Epithelial cell of esophagus (primary cell): ENCODE results near the gene SLC6A8.
A peak's percentile ranks its signal among the peaks of the same experiment; 100 is the strongest.

Experiments
- DNase-seq: peaks from one replicate; pipeline ENCODE4 v3.0.0; 2010; ENCODE audit warnings: low read depth
- H3K4me3 ChIP-seq: 2 replicates; pipeline ENCODE4 v1.5.1; 2011; ENCODE audit warnings: mild to moderate bottlenecking, low read length, control low read depth
- TF ChIP-seq, protein P1 (sequence below): IDR thresholded peaks from 2 replicates; pipeline ENCODE4 v1.5.1; 2011; ENCODE audit warnings: low read depth, mild to moderate bottlenecking, low read length, control low read depth, inconsistent platforms; ENCODE audit not compliant: insufficient read depth; ENCODE audit errors: missing control alignments

SLC6A8 gene

DNA sequence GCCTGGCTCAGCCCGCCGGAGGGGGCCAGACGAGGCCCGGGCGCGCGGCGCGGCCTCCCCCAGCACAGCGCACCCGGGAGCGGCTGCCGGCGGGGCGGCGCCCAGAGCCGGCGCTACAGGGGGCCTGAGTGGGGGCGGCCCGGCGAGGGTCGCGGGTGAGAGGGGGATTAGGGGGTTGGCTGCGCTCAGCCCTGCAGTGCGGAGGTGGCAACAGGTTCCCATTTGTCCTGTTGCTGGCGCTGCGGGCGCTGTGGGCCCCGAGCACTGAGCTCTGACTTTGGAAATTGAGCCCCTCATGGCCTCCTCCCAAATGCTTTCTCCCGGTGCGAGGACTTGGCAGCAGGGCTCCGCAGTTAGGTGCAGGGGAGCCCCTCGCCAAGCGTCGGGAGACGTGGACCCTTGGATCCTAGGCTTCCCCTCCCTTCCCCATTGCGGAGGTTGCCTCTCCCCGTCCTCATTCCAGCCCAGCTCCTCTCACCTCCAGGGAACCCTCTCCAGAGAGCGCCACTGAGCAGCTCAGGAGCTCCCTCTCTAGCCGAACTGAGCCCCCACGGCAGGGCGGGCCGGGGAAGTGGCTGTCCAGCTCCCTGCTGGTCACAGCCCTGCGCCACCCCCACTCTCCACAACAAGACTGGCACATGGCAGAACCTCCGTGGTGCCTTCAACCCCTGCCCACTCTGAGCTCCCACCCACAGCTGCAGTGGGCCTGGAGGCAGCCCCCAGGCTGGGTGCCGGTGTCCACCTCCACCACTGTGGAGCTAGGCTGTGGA lies 43.2 kb upstream of the SLC6A8 start:
- no peak for DNase-seq
- TF ChIP-seq, protein P1, sequence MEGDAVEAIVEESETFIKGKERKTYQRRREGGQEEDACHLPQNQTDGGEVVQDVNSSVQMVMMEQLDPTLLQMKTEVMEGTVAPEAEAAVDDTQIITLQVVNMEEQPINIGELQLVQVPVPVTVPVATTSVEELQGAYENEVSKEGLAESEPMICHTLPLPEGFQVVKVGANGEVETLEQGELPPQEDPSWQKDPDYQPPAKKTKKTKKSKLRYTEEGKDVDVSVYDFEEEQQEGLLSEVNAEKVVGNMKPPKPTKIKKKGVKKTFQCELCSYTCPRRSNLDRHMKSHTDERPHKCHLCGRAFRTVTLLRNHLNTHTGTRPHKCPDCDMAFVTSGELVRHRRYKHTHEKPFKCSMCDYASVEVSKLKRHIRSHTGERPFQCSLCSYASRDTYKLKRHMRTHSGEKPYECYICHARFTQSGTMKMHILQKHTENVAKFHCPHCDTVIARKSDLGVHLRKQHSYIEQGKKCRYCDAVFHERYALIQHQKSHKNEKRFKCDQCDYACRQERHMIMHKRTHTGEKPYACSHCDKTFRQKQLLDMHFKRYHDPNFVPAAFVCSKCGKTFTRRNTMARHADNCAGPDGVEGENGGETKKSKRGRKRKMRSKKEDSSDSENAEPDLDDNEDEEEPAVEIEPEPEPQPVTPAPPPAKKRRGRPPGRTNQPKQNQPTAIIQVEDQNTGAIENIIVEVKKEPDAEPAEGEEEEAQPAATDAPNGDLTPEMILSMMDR, result no peak
- H3K4me3 ChIP-seq, result no peak overlapping the region

DNA sequence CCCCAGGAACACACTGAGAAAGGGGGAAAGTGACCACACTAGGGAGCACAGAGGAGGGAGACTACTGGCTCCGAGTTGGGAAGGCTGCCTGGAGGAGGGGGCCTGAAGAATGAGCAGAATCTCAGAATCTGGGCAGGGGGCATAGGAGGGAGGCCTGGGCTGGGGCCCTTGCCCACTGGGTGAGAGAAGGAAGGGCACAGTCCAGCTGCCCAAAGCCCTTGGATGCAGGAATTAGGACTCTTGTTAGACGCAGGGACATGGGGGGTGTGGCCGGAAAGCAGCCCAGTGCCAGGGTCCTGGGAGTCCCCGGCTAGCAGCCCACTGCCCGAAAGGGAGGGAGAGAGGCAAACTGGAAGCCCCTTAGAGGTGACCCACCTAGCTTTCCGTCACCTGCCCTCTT lies 42.6 kb upstream of the SLC6A8 start:
- TF ChIP-seq, protein P1, result no peak
- DNase-seq, result no peak
- H3K4me3 ChIP-seq, result no peak overlapping the region

DNA sequence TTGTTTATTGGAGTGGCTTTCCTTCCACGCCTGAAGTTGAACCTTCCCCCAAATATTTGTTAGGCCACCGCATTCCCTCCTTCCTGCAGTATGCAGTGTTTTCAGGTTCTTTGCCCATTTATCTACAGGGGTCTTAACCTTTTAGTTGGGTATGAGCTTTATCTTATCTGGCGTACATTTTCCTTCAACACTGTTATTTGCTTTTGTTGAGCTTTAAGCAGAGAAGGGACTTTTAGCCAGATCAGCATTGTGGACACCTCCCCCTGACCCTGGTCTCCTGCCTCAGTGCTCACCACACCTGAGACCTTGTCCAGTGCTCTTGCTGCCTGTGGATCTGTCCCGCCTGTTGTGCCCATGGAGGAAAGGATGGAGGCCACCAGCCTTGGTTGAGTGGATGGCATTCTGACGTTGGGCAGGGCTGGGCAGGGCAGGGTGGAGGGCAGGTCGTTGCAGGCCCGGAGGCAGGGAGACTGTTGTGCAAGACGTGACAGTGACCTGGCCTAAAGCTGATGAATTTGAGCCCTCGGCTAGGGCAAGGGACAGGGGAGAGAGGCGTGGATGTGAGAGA lies 41.7 kb upstream of the SLC6A8 start:
- peak; percentile 44 for DNase-seq
- no peak overlapping the region for H3K4me3 ChIP-seq
- TF ChIP-seq, protein P1, result no peak

DNA sequence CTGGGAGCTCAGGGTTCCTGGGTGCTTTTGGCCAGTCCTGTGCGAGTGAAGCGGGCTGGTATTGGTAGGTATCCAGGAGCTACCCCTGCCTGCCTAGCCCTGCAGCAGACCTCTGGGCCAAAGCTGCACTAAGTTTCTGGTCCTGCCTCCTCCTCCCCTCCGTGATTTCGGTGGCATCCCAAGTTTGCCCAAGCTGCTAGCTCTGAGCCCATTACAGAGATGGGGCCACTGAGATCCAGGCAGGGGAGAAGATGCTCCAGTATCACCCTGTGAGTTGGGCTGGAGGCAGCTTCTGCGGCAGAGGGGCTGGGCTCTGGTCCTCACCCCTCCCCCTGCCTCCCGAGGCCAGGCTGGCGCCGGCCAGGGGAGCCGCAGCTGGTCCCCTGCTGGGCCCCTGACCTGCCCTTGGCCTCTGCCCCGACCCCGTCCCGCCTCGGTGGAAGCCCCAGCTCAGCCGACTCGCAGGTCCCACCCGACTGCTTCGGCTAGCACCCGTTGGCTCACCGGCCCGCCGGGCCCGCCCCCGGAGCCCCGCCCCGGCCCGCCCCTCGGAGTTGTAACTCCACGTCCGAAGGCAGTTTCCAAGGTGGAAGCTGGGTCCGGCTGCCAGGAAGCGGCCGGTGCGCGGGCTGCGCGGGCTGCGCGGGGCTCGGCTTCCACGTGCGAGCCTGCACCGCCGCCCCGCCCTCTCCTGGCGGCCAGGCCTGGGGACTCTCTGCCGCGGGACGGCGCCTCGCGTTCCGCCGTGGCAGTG lies 40.9 kb upstream of the SLC6A8 start, which contains the start of gene DUSP9:
Gene DUSP9 (plus strand): TSS at position 584 of the 754 bp plus-strand sequence. CDS start 751 bp downstream, outside the sequence.
- no peak within 1 kb of the TSS for H3K4me3 ChIP-seq
- peak; percentile 53 for DNase-seq
- TF ChIP-seq, protein P1, result no peak

DNA sequence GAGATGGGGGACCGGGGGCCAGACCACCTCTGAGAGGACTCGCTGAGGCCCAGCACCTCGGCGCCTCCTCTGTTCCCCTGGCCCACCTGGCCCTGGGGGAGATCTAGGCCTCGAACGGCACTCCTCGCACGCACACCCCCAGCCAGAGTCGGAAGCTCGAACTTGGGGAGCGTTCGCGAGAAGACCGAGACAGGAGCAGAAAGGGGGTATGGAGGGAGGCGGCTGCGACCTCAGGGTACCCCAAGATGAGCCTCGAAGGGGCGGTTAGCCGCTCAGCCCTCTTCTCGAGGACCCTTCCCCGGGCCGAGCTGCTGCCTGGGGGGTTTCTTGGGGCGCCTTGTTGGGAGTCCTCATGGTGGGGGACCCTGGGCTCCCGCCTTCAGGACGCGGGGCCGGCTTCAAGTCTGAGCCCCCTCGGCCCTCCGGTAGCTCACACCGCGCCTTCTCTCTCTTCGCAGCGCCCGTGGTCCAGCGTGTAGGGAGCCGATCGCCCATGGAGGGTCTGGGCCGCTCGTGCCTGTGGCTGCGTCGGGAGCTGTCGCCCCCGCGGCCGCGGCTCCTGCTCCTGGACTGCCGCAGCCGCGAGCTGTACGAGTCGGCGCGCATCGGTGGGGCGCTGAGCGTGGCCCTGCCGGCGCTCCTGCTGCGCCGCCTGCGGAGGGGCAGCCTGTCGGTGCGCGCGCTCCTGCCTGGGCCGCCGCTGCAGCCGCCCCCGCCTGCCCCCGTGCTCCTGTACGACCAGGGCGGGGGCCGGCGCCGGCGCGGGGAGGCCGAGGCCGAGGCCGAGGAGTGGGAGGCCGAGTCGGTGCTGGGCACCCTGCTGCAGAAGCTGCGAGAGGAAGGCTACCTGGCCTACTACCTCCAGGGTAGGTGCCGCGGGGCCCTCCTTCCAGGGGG lies 40.0 kb upstream of the SLC6A8 start:
- H3K4me3 ChIP-seq, result no peak overlapping the region
- TF ChIP-seq, protein P1, result no peak
- no peak for DNase-seq

DNA sequence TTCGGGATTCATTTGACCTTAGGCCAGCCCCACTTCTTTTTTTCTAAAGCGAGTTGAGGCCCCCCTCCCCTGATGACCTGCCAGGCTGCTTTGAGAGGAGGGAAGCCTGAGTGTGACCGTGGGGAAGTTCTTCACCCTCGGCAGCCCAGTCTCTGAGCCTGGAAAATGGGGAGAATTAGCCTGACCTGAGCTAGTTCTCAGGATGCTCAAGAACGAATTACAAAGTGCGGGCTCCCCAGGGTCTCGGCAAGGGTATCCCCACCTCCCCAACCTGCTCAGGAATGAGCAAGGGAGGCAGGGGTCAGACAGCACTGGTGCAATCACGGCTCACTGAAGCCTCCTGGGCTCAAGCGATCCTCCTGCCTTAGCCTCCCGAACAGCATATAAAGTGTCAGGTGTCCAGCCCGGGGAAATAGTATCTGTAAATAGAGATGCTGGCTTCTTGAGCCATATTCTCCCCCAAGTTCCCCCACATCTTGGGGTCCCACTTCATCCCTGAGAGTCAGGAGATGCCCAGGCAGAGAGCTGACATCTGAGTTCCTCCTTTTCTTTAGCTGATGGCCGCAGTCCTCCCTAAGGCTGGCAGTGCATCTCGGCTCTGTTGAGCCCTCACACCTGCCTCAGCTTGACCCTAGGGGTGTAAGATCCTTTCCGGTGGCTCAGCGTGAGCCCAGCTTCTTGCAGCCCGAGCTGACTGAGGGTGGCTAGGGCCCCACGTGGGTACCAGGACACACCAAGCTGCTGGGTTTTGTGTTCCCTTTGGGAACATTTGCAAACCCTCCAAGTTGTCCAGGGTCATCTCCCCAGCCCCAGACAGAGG lies 39.2 kb upstream of the SLC6A8 start:
- TF ChIP-seq, protein P1, result no peak
- H3K4me3 ChIP-seq, result no peak overlapping the region
- no peak for DNase-seq
